ENCODE measurements around the gene C22orf23.

Gene C22orf23

DNA sequence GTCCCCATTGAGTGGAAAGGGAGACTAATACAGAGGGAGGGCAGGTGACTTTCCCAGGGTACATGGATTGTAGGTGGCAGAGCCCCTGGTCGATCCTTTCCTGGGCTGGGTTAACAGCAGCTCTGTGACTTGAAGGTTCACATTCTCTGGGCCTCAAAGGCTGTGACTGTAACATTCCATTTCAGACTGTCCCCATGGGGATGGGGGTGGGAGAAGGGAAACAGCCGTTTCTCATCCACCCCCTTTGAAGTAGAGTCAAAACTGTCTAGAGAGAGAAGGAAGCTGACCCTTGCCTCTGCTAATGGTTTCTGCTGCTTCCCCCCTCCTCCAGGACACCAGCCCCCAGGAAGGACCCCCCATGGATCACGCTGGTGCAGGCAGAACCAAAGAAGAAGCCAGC, 28.1 kb downstream of the C22orf23 start:
- DNase-seq (ENCODE audit: low spot score) = no peak

DNA sequence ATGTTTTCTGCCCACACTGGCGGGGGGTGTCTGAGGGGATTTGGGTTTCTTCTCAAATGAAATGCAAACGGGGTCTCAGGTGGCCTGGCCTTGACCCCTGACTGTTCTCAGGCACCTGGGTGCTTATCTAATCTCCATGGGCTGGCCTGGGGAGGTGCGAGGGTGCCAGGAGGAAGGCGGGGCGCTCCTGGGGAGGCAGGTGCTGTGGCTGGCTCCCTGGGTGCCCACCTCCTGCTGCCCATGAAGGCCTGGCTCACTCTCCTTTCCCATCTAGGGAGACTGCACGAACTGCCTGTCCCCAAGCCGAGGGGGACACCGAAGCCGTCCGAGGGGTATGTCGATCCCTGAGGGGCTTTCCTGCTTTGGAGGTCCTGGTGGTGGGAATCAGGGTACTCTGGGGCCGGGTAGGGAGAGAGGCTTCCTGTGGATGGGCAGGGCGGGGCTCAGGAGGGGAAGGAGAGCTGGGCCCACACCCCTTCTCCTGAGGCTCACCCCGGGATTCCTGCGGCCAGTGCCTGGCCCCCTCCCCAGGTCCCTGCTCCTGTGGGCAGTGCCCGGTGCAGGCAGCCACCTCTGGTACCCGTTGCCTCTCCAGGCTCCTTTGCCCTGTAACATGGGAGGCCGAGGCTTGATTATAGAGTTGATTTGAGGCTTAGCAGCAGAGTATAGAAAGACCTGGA, 28.9 kb downstream of the C22orf23 start:
- no peak for DNase-seq (ENCODE audit: low spot score)

DNA sequence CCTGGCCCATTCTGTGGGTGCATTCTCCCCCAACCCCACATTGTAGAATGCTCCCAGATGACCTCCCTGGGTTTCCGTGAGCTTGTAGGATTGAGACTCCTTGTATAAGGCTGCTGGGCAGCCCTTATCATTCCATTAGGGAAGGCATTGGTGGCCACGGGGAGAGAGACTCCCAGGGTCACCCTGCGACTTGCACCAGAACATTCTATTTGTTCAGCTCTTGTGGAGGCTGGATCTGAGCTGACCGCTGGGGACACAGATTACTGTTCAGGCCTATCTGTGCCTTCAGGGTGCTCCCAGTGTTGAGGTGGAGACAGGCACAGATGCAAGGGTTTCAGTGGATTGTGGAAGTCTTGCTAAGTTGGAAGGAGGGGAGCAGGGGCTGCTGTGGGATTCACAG, 29.5 kb downstream of the C22orf23 start:
- DNase-seq (ENCODE audit: low spot score) = no peak

DNA sequence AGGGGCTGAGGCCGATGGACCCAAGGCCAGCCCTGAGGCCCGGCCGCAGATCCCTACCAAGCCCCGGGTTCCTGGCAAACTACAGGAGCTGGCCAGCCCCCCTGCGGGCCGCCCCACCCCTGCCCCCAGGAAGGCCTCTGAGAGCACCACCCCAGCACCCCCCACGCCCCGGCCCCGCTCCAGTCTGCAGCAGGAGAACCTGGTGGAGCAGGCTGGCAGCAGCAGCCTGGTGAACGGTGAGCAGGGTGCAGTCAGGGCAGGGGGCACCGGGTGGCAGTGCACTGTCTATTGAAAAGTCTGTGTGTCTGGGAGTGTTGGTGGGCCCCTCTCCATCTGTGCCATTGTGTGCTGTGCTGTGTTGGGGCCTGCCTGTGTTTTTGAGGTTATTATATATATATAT, 31.2 kb downstream of the C22orf23 start:
- DNase-seq (ENCODE audit: low spot score) = no peak

- no peak for DNase-seq (ENCODE audit: low spot score)
Measured at GRCh38 chr22:37920126-37920525, 33.3 kb downstream of the C22orf23 start.

GRCh38 chr22:37918580-37919270, 34.7 kb downstream of the C22orf23 start:
- no peak for DNase-seq (ENCODE audit: low spot score)

DNA sequence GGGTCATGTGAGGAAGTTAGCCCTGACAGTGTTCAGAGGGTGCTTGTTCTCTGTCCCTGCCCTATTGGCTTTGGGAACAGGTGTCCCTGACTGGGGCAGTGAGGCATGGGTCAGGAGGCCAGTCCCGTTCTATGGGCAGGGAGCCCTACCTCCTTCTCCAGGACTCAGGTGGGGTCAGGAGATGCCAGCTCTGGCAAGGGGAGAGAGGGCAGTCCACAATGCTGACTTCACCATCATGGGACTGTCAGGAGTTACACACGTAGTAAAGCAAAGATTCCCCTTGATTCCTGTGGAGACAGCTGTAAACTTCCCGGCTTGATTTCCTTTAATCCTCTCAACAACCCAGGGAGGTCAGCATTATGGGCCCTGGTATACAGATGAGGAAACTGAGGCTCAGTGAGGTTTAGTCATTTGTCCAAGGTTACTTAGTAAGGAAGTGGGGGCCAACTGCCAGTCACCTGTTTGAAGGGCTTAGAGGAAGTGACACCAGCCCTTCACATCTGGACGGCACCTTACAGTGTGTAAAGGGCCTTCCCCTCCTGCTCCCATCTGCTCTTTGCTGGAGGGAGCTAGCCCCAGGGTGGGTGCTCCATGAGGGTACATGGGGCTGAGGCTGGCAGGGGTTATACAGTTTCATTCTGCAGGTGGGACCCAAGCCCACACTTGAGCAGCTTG, 35.4 kb downstream of the C22orf23 start:
- DNase-seq (ENCODE audit: low spot score) = no peak

GRCh38 chr22:37916311-37916710, 37.1 kb downstream of the C22orf23 start:
- DNase-seq (ENCODE audit: low spot score) = no peak

- DNase-seq (ENCODE audit: low spot score) = no peak
Measured at GRCh38 chr22:37913233-37913721, 40.1 kb downstream of the C22orf23 start.

- no peak for DNase-seq (ENCODE audit: low spot score)
Measured at GRCh38 chr22:37912171-37912570, 41.2 kb downstream of the C22orf23 start.

DNA sequence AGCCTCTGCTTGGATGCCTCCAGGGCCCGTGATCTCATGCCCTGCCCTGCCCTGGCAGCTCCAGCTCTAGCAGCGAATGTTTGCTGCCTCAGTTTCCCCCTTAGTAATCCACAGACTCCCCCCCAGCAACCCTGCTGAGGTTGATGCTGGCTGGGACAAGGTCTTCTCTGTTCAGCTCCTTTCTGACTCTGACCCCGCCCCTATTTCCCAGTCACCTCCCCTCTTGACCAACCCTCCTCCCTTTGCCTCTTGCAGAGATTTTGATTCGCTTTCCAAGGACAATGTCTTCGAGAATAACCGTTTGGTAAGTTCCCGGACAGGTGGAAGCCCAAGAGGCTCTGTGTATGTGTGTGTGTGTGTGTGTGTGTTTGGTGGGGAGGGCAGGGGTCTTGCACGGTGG, 41.7 kb downstream of the C22orf23 start:
- DNase-seq (ENCODE audit: low spot score) = no peak

GRCh38 chr22:37910890-37911672, 42.3 kb downstream of the C22orf23 start:
- DNase-seq (ENCODE audit: low spot score) = no peak

DNA sequence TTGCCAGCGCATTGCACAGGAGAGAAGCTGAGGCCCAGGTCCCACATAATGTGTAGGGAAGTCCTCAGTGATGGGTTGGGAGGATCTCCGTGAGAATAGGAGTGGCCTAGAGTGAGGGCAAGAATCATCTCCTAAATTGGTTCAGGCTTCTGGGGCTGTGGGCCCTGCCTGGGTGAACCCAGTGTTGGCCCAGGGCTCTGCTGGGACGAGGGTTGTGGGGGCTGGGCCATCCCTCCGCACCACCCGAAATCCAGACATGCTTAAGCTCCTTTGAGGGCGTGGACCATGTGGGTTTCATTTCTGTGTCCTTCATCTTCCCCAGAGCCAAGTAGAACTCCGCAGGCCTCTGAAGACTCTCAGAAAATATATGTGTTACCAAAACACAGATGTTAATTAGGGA, 43.6 kb downstream of the C22orf23 start:
- DNase-seq (ENCODE audit: low spot score) = no peak

- no peak for DNase-seq (ENCODE audit: low spot score)
Measured at GRCh38 chr22:37907036-37907954, 46.1 kb downstream of the C22orf23 start.

DNA sequence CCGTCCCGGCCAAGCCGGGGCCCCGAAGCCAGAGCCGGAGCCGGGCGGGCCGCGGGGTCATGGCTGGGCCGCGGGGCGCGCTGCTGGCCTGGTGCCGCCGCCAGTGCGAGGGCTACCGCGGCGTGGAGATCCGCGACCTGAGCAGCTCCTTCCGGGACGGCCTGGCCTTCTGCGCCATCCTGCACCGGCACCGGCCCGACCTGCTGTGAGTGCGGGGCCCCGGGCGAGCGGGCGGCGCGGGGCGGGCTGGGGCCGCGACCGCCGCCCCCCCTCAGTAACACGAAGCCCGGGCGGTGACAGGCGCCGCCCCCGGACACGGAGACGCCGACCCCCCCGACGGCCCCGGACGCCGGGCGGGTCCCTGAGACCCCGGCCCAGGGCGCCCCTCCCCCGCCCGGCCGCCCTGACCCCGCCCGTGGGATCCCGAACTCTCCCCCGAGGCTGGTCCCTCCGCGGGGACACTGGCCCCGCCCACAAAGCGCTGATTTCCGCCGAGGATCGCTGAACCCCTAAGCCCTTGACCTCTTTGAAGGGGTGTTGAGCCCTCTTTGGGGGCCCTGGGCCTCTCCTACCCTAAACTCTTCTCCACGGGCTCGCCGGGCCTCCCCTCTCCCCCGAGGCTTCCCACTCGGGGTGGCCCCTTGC, 46.9 kb downstream of the C22orf23 start:
- no peak for DNase-seq (ENCODE audit: low spot score)

- peak; percentile 78 for DNase-seq (ENCODE audit: low spot score)
Measured at GRCh38 chr22:37905534-37906363, 47.7 kb downstream of the C22orf23 start, which contains the start of gene MICALL1. MICALL1 (plus strand) TSS chr22:37906297; CDS start chr22:37906423, 126 bp downstream.

- peak; percentile 61 for DNase-seq (ENCODE audit: low spot score)
Measured at GRCh38 chr22:37904572-37905533, 48.5 kb downstream of the C22orf23 start.

- DNase-seq (ENCODE audit: low spot score) = no peak
Measured at GRCh38 chr22:37898441-37899181, 54.8 kb downstream of the C22orf23 start.
